ENCODE results near the gene NSMCE1.

The NSMCE1 gene

GRCh38 chr16:27205423-27206065 is 63.0 kb downstream of the NSMCE1 start:
- H3K27ac ChIP-seq (replicated peaks) = no peak overlapping the region
- DNase-seq (ENCODE audit: low read depth in 1 of 2, low spot score in 1 of 2) = no peak
- no peak overlapping the region for H3K4me3 ChIP-seq (replicated peaks; ENCODE audit: insufficient read depth, low read length)
- TF ChIP-seq REST (IDR thresholded peaks at IDR 0.05; ENCODE audit: insufficient replicate concordance, low read depth) = no peak
- no peak for TF ChIP-seq GABPA (IDR thresholded peaks at IDR 0.05; ENCODE audit: low read depth)
- TF ChIP-seq POLR2AphosphoS5 (IDR thresholded peaks at IDR 0.05; ENCODE audit: low read depth) = no peak
- no peak for TF ChIP-seq CTCF (IDR thresholded peaks at IDR 0.05; ENCODE audit: insufficient read depth, low read length)
- no peak for TF ChIP-seq SPI1 (IDR thresholded peaks at IDR 0.05; ENCODE audit: borderline replicate concordance, low read depth)
- H3K27me3 ChIP-seq (ENCODE audit: insufficient read depth, poor library complexity, severe bottlenecking) = no peaks in the 10 kb centered on the region

GRCh38 chr16:27204312-27204915 is 64.2 kb downstream of the NSMCE1 start:
- Histone ChIP-seq H3K27me3 (ENCODE audit: insufficient read depth, poor library complexity, severe bottlenecking) (no peaks in the 10 kb centered on the region), H3K27ac (replicated peaks) (peak overlapping the region; percentile 95), H3K4me3 (replicated peaks; ENCODE audit: insufficient read depth, low read length) (peak overlapping the region; percentile 58)
- TF ChIP-seq SPI1 (IDR thresholded peaks at IDR 0.05; ENCODE audit: borderline replicate concordance, low read depth) (no peak), CTCF (IDR thresholded peaks at IDR 0.05; ENCODE audit: insufficient read depth, low read length) (no peak), GABPA (IDR thresholded peaks at IDR 0.05; ENCODE audit: low read depth) (no peak), POLR2AphosphoS5 (IDR thresholded peaks at IDR 0.05; ENCODE audit: low read depth) (no peak), REST (IDR thresholded peaks at IDR 0.05; ENCODE audit: insufficient replicate concordance, low read depth) (no peak)
- no peak for DNase-seq (ENCODE audit: low read depth in 1 of 2, low spot score in 1 of 2)

- peak; percentile 97 to 100 for DNase-seq (ENCODE audit: low read depth in 1 of 2, low spot score in 1 of 2)
- Histone ChIP-seq H3K27me3 (ENCODE audit: insufficient read depth, poor library complexity, severe bottlenecking) (no peaks in the 10 kb centered on the region), H3K4me3 (replicated peaks; ENCODE audit: insufficient read depth, low read length) (peak within 1 kb of the TSS; percentile 58), H3K27ac (replicated peaks) (peak within 1 kb of the TSS; percentile 95)
- peak; percentile 39; the same call in 1 of the 2 replicates for TF ChIP-seq SPI1 (IDR thresholded peaks at IDR 0.05; ENCODE audit: borderline replicate concordance, low read depth)
- peak; percentile 87; the same call in 1 of the 2 replicates for TF ChIP-seq POLR2AphosphoS5 (IDR thresholded peaks at IDR 0.05; ENCODE audit: low read depth)
- TF ChIP-seq CTCF (IDR thresholded peaks at IDR 0.05; ENCODE audit: insufficient read depth, low read length) = no peak
Measured at GRCh38 chr16:27203507-27204311, 64.9 kb downstream of the NSMCE1 start, which contains the start of gene KDM8. KDM8 (plus strand) TSS chr16:27203526; CDS start chr16:27210124, 6,598 bp downstream.
